ENCODE results near the gene TOB1. TPM values are rescaled to one million over a fixed set of nuclear protein-coding genes. Genes with fewer than 3 reads are reported as not detected.
A peak's percentile ranks its signal among the peaks of the same experiment; 100 is the strongest.

The TOB1 gene
- total and polyA plus RNA-seq, 9 of the 15 experiments (the other 6 are each of a cell fraction or from before 2014, with no cell fraction given) = 4.8 to 63.7 (median 13.2) TPM

DNA sequence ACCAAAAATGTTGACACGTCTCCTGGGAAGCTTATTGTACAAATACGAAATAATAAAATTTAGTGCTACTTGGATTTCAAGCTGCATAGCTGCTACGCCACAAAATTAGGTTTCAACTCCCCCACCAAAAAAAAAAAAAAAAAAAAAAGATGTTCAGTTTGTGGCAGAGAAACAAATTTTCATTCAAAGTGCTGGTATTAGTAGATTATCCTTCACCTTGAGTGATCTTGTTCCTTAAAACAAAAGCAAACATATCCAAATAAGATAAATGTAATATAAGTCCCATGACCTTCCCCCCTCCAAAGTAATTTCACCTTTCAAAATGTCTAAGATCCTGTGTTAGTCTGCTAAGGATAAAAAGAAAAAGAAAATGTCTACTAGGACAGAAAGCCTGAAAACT, 2.2 kb downstream of the TOB1 start:
- intact Hi-C loops (cut with micrococcal nuclease) (loop anchor here (1.0 kb wide), 1 partner anchor 86 kb away; no protein-coding TSS in a partner anchor), in situ Hi-C loops (cut with MboI) (loop anchor here (5.0 to 10.0 kb wide), 2 partner anchors 88 to 291 kb away; partner anchors contain the start of gene NME1)
- Histone ChIP-seq H3K9me1 (ENCODE audit: control insufficient read depth, insufficient read depth, low read length) (no peaks in the 10 kb centered on the region), H3K4me3 (peak overlapping the region; percentile 88; the same call in 1 of the 2 replicates), H3K4me1 (replicated peaks in 1 of 2; ENCODE audit: control insufficient read depth in 2 of 2, insufficient read depth in 2 of 2, low read length in 2 of 2) (peaks cover 11 to 13% of the 10 kb centered on the region in 2 experiments; a peak in 4 of 5 replicates), H3K9me3 (replicated peaks; ENCODE audit: control insufficient read depth, insufficient read depth, low read depth, low read length) (no peaks in the 10 kb centered on the region), H3K27ac (ENCODE audit: extremely low read depth, low read depth, low read length) (no peak overlapping the region; the same call in 2 of the 3 replicates), H2AFZ (ENCODE audit: low read depth, low read length) (no peak overlapping the region), H4K20me1 (replicated peaks; ENCODE audit: control insufficient read depth, insufficient read depth, low read length) (peaks cover 12% of the 10 kb centered on the region), H3K4me2 (ENCODE audit: insufficient read depth, low read length) (no peak overlapping the region; the same call in 1 of the 2 replicates), H3K36me3 (ENCODE audit: control insufficient read depth, insufficient read depth, low read length) (peaks cover 26% of the 10 kb centered on the region), H3K79me2 (ENCODE audit: control insufficient read depth, insufficient read depth, low read length) (peaks cover 41% of the 10 kb centered on the region), H3K27me3 (ENCODE audit: control insufficient read depth in 2 of 2, insufficient read depth in 2 of 2, low read length in 2 of 2) (no peaks in the 10 kb centered on the region), H3K9ac (ENCODE audit: insufficient read depth in 1 of 2, low read depth in 2 of 2, low read length in 2 of 2) (peak overlapping the region in 1 of 2 experiments; percentile 80; a peak in 1 of 4 replicates)
- no peak for ATAC-seq
- no peak for FAIRE-seq
- ChIA-PET CTCF (ENCODE audit: low intra/inter-chr PET ratio) (interaction anchor here (1.2 to 2.2 kb wide), 2 partner anchors 86 to 93 kb away, joined by 7 to 11 read pairs; no protein-coding TSS in a partner anchor), POLR2A (interaction anchor here (0.5 to 7.7 kb wide), 12 partner anchors 13 to 695 kb away, joined by 3 to 207 read pairs (median 4); no protein-coding TSS in a partner anchor)
- no TSS peak for BruUV-seq (replicated peaks)
- no peak for DNase-seq (ENCODE audit: extremely low read depth in 1 of 4, low spot score in 3 of 4)
- 84% methylated on average over 3 of the region's 3 CpGs for WGBS (ENCODE audit: insufficient coverage, low coverage, missing lambda C conversion rate)
- TF ChIP-seq, protein P1, sequence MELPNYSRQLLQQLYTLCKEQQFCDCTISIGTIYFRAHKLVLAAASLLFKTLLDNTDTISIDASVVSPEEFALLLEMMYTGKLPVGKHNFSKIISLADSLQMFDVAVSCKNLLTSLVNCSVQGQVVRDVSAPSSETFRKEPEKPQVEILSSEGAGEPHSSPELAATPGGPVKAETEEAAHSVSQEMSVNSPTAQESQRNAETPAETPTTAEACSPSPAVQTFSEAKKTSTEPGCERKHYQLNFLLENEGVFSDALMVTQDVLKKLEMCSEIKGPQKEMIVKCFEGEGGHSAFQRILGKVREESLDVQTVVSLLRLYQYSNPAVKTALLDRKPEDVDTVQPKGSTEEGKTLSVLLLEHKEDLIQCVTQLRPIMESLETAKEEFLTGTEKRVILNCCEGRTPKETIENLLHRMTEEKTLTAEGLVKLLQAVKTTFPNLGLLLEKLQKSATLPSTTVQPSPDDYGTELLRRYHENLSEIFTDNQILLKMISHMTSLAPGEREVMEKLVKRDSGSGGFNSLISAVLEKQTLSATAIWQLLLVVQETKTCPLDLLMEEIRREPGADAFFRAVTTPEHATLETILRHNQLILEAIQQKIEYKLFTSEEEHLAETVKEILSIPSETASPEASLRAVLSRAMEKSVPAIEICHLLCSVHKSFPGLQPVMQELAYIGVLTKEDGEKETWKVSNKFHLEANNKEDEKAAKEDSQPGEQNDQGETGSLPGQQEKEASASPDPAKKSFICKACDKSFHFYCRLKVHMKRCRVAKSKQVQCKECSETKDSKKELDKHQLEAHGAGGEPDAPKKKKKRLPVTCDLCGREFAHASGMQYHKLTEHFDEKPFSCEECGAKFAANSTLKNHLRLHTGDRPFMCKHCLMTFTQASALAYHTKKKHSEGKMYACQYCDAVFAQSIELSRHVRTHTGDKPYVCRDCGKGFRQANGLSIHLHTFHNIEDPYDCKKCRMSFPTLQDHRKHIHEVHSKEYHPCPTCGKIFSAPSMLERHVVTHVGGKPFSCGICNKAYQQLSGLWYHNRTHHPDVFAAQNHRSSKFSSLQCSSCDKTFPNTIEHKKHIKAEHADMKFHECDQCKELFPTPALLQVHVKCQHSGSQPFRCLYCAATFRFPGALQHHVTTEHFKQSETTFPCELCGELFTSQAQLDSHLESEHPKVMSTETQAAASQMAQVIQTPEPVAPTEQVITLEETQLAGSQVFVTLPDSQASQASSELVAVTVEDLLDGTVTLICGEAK (IDR thresholded peaks at IDR 0.05) = no peak
- TF ChIP-seq, protein P1 (CRISPR knock-in tag; IDR thresholded peaks at IDR 0.05) = no peak
- TF ChIP-seq ZNF707 (CRISPR knock-in tag; conservative IDR thresholded peaks at IDR 0.05) (no peak), HDAC3 (IDR thresholded peaks at IDR 0.05; ENCODE audit: borderline replicate concordance, partially characterized antibody) (no peak)
- TF ChIP-seq, protein P2, sequence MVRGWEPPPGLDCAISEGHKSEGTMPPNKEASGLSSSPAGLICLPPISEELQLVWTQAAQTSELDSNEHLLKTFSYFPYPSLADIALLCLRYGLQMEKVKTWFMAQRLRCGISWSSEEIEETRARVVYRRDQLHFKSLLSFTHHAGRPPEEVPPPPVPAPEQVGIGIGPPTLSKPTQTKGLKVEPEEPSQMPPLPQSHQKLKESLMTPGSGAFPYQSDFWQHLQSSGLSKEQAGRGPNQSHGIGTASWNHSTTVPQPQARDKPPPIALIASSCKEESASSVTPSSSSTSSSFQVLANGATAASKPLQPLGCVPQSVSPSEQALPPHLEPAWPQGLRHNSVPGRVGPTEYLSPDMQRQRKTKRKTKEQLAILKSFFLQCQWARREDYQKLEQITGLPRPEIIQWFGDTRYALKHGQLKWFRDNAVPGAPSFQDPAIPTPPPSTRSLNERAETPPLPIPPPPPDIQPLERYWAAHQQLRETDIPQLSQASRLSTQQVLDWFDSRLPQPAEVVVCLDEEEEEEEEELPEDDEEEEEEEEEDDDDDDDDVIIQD (CRISPR knock-in tag; IDR thresholded peaks at IDR 0.05) = no peak
- TF ChIP-seq, protein P3, sequence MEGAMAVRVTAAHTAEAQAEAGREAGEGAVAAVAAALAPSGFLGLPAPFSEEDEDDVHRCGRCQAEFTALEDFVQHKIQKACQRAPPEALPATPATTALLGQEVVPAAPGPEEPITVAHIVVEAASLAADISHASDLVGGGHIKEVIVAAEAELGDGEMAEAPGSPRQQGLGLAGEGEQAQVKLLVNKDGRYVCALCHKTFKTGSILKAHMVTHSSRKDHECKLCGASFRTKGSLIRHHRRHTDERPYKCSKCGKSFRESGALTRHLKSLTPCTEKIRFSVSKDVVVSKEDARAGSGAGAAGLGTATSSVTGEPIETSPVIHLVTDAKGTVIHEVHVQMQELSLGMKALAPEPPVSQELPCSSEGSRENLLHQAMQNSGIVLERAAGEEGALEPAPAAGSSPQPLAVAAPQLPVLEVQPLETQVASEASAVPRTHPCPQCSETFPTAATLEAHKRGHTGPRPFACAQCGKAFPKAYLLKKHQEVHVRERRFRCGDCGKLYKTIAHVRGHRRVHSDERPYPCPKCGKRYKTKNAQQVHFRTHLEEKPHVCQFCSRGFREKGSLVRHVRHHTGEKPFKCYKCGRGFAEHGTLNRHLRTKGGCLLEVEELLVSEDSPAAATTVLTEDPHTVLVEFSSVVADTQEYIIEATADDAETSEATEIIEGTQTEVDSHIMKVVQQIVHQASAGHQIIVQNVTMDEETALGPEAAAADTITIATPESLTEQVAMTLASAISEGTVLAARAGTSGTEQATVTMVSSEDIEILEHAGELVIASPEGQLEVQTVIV (CRISPR knock-in tag; IDR thresholded peaks at IDR 0.05; ENCODE audit: borderline replicate concordance) = no peak

Measured in K562 (cell line).